NB4 (cell line): ENCODE data around the gene GTPBP8.

Experiments used
- MYC ChIP-seq: IDR thresholded peaks from 2 replicates; pipeline ENCODE4 v1.6.1; 2011; ENCODE audit warnings: low read depth, low read length
- POLR2A ChIP-seq: IDR thresholded peaks from 2 replicates; pipeline ENCODE4 v1.6.1; 2011; ENCODE audit warnings: mild to moderate bottlenecking; ENCODE audit not compliant: insufficient read length; ENCODE audit errors: extremely low read depth

DNA sequence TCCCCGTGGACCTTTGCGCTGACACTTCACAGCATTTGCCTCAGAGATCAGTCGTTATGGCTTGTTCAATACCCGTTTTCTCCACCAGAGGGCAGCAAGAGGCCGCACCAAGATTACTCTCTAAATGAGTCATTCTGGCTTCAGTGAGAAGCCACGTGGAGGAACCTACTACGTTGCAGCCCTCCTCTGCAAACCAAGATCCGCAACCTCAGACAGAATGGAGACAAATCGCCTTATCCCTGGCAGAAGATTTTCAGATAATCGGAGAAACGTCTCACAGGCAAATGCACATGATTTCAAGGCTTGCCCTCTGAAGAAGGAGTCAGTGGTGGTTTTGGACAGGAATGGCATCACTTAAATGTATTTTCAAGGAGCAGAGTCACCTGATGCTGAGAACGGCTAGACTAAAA, 60.5 kb downstream of the GTPBP8 start:
- TF ChIP-seq POLR2A (no peak), MYC (peak; percentile 93)
